Large intestine (tissue), 3 donors: ENCODE data around the gene EPB41L2. TPM values are rescaled to one million over a fixed set of nuclear protein-coding genes. Genes with fewer than 3 reads are reported as not detected.
A peak's percentile ranks its signal among the peaks of the same experiment; 100 is the strongest.

Source experiments
- DNase-seq, 2 donors: peaks; one replicate each; pipeline versions ENCODE4 v3.0.0 to v3.0.0-alpha.2; 2013
- H3K27ac ChIP-seq: one replicate; pipeline ENCODE4 v1.5.1; 2013; ENCODE audit warnings: low read length
- H3K27me3 ChIP-seq: 2 replicates; pipeline ENCODE4 v1.6.1; 2013; ENCODE audit warnings: low read length; ENCODE audit not compliant: control insufficient read depth, insufficient read depth
- H3K36me3 ChIP-seq: 2 replicates; pipeline ENCODE4 v1.6.1; 2013; ENCODE audit warnings: low read length; ENCODE audit not compliant: control insufficient read depth, insufficient read depth
- H3K4me1 ChIP-seq: one replicate; pipeline ENCODE4 v1.6.1; 2013; ENCODE audit warnings: low read length; ENCODE audit not compliant: control insufficient read depth, insufficient read depth
- H3K4me3 ChIP-seq: one replicate; pipeline ENCODE4 v1.5.1; 2013; ENCODE audit warnings: low read length
- H3K9me3 ChIP-seq: one replicate; pipeline ENCODE4 v1.6.1; 2013; ENCODE audit warnings: mild to moderate bottlenecking, low read depth, low read length, moderate library complexity; ENCODE audit not compliant: control insufficient read depth
- whole genome bisulfite sequencing: methylation state at CpG from one replicate; pipeline ENCODE4 v1.1.5; 2013; ENCODE audit warnings: low lambda C conversion rate; ENCODE audit not compliant: insufficient coverage; 5-methylcytosine and 5-hydroxymethylcytosine counted together
- polyA plus RNA-seq: library from polyadenylated mRNA; unstranded; fragments of 120-200 nt; gene quantifications from one replicate; pipeline ENCODE4 v1.2.1, GENCODE V29; 2013

Gene EPB41L2
- polyA plus RNA-seq, 1 donor: 75.0 TPM

- Histone ChIP-seq H3K27ac (no peak overlapping the region), H3K9me3 (no peaks in the 10 kb centered on the region), H3K27me3 (no peaks in the 10 kb centered on the region), H3K4me3 (no peak overlapping the region), H3K4me1 (no peaks in the 10 kb centered on the region), H3K36me3 (no peaks in the 10 kb centered on the region)
- 39% methylated on average over 3 of the region's 5 CpGs for WGBS
- no peak for DNase-seq
Observed at GRCh38 chr6:131038597-131039344, 24.3 kb downstream of the EPB41L2 start.

GRCh38 chr6:131037194-131037897 lies 25.7 kb downstream of the EPB41L2 start:
- Histone ChIP-seq H3K36me3 (no peaks in the 10 kb centered on the region), H3K4me3 (no peak overlapping the region), H3K4me1 (no peaks in the 10 kb centered on the region), H3K27ac (no peak overlapping the region), H3K9me3 (no peaks in the 10 kb centered on the region), H3K27me3 (no peaks in the 10 kb centered on the region)
- no peak for DNase-seq
- 75% methylated on average over 4 of the region's 8 CpGs for WGBS

GRCh38 chr6:131036601-131037000 lies 26.4 kb downstream of the EPB41L2 start:
- H3K27me3 ChIP-seq: no peaks in the 10 kb centered on the region
- H3K27ac ChIP-seq: no peak overlapping the region
- H3K9me3 ChIP-seq: no peaks in the 10 kb centered on the region
- DNase-seq: no peak
- no CpG with 5 or more reads among the region's 2 CpGs for WGBS
- H3K4me1 ChIP-seq: no peaks in the 10 kb centered on the region
- H3K4me3 ChIP-seq: no peak overlapping the region
- H3K36me3 ChIP-seq: no peaks in the 10 kb centered on the region

DNA sequence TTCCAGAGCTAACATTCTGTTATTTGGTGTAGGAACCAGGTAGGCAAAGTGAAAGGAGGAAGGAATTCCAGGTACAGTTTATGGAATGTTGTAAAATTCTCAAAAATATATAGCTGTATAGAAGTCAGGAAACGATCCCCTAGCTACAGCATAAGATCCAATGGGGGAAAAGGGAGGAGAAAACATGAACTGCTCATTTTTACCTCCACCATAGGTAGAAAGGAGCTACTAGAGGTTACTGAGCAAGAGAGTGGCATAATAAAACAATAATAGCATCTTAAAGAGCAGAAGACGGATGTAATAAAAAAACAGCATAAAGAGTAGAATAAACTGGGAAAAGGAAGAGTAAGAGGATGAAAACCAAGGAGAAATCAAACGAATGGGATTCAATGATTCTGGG lies 26.9 kb downstream of the EPB41L2 start:
- DNase-seq: no peak
- Histone ChIP-seq H3K4me1 (no peaks in the 10 kb centered on the region), H3K36me3 (no peaks in the 10 kb centered on the region), H3K27ac (no peak overlapping the region), H3K27me3 (no peaks in the 10 kb centered on the region), H3K9me3 (no peaks in the 10 kb centered on the region), H3K4me3 (no peak overlapping the region)
- 90% methylated on average over 2 of the region's 3 CpGs for WGBS

- no CpG with 5 or more reads among the region's 1 CpG for WGBS
- no peak overlapping the region for H3K27ac ChIP-seq
- H3K9me3 ChIP-seq: no peaks in the 10 kb centered on the region
- H3K4me3 ChIP-seq: no peak overlapping the region
- peak in 1 of 2 donors; percentile 18 for DNase-seq
- H3K4me1 ChIP-seq: no peaks in the 10 kb centered on the region
- H3K36me3 ChIP-seq: no peaks in the 10 kb centered on the region
- no peaks in the 10 kb centered on the region for H3K27me3 ChIP-seq
Observed at GRCh38 chr6:131035582-131035981, 27.5 kb downstream of the EPB41L2 start.

DNA sequence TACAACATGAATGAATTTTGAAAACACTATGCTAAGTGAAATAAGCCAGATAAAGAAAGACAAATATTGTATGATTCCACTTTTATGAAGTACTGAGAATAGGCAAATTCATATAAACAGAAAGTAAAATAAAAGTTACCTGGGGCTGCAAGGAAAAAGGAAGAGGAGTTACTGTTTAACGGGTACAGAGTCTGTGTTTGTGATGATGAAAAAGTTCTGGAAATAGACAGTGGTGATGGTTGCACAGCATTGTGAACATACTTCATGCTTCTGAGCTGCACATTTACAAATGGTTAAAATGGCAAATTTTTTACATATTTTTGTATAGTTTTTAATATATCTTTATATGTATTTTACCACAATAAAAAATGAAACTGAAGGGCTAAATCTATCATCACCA lies 29.4 kb downstream of the EPB41L2 start:
- 71% methylated on average over 1 of the region's 1 CpG for WGBS
- Histone ChIP-seq H3K27me3 (no peaks in the 10 kb centered on the region), H3K27ac (no peak overlapping the region), H3K36me3 (no peaks in the 10 kb centered on the region), H3K4me1 (peaks cover 5% of the 10 kb centered on the region), H3K9me3 (no peaks in the 10 kb centered on the region), H3K4me3 (no peak overlapping the region)
- no peak for DNase-seq

DNA sequence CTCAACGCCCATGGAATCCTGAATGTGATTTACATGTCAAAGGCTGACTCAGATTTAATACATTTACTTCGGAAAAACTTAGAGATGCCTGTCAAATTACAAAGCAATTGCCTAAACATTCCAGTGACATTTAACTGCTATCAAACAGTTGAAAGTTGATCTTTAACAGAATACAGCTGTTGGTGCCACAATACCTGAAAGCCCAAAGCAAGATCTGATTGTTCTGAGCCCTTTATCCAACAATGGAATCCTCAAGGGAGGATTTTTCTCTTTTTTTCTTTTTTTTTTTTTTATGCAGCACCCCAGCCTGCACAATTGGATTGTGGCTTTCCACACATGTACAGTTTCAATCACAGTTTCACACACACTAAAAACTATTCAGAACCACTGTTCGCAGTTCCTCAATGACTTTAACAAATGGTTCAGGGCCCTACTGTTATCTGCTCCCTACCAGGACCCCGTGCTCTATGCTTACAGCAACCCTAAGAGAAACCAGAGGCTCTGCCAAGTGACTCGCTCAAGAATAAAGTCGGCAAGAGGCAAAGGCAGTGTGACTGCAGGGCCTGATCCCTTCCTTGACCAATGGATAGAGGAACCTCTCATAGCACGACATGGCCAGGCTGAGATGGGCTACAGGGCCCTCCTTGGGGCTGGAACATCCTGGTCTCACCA lies 33.3 kb downstream of the EPB41L2 start:
- no peak overlapping the region for H3K27ac ChIP-seq
- no peak overlapping the region for H3K4me3 ChIP-seq
- no peaks in the 10 kb centered on the region for H3K36me3 ChIP-seq
- H3K4me1 ChIP-seq: peaks cover 5% of the 10 kb centered on the region
- H3K27me3 ChIP-seq: no peaks in the 10 kb centered on the region
- DNase-seq: peak in 1 of 2 donors; percentile 14
- WGBS: no CpG with 5 or more reads among the region's 7 CpGs
- no peaks in the 10 kb centered on the region for H3K9me3 ChIP-seq

- Histone ChIP-seq H3K4me3 (no peak overlapping the region), H3K4me1 (peaks cover 5% of the 10 kb centered on the region), H3K9me3 (no peaks in the 10 kb centered on the region), H3K36me3 (no peaks in the 10 kb centered on the region), H3K27ac (no peak overlapping the region), H3K27me3 (no peaks in the 10 kb centered on the region)
- DNase-seq: no peak
- WGBS: no CpG with 5 or more reads among the region's 2 CpGs
Observed at GRCh38 chr6:131027326-131027725, 35.7 kb downstream of the EPB41L2 start.

DNA sequence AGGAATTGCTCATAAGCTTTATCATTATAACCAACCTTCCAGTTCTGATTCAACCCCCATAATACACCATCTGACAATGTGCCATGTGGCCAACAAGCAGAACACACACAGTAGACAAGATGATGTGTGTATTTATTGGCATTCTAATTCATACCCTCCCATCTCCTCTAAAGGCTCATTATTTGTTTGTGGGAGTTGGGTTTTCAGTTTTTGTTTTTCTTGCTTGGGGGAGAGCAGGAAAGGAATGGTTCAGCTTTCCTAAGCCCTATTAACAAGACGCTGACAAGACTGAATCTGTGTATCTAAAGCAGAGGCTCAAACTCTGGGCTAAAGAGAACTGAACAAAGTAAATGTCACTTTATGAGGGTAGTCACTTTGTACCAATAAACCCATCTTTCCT lies 36.8 kb downstream of the EPB41L2 start:
- no peaks in the 10 kb centered on the region for H3K36me3 ChIP-seq
- H3K4me1 ChIP-seq: peaks cover 5% of the 10 kb centered on the region
- DNase-seq: no peak
- H3K9me3 ChIP-seq: no peaks in the 10 kb centered on the region
- H3K4me3 ChIP-seq: no peak overlapping the region
- WGBS: no CpG with 5 or more reads among the region's 1 CpG
- H3K27me3 ChIP-seq: no peaks in the 10 kb centered on the region
- H3K27ac ChIP-seq: no peak overlapping the region

DNA sequence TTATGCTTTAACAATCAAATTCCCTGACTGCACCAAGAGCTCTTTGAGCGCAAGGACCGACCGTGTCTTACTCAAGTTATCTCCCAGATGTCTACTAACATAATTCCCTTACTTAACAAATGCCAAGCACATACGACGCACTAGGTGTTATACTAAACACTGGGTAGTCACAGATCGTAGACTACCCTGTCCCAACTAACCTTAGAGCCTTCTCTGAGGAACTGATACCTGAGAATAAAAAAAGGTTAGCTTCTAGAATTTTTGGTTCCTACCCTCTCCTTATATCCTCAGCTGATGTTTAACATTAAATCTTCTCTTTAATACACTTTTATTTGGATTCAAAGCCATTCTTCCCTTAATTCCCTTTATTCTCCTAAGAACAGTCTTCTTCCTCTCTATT lies 38.5 kb downstream of the EPB41L2 start:
- Histone ChIP-seq H3K4me3 (no peak overlapping the region), H3K4me1 (no peaks in the 10 kb centered on the region), H3K27ac (no peak overlapping the region), H3K9me3 (no peaks in the 10 kb centered on the region), H3K27me3 (no peaks in the 10 kb centered on the region), H3K36me3 (no peaks in the 10 kb centered on the region)
- 100% methylated on average over 2 of the region's 6 CpGs for WGBS
- DNase-seq: no peak
